K562 (cell line): ENCODE results near the gene SEMA5A. TPM values are rescaled to one million over a fixed set of nuclear protein-coding genes. Genes with fewer than 3 reads are reported as not detected.

Experiments
- ATAC-seq: fragments of 200-7000 bp; cut with Tn5 transposase; 3 replicates; pipeline ENCODE4 v1.9.1; 2020; ENCODE audit warnings: moderate library complexity
- BruUV-seq: library from RNA; stranded (reverse); fragments of 400-500 nt; replicated peaks from 2 replicates; lab custom pipeline; 2021; lab: Mats Ljungman, UMichigan
- CTCF ChIA-PET: fragments of 300-600 bp; formaldehyde crosslinking; extraction: SDS; loops from one replicate; lab custom pipeline; 2021; ENCODE audit warnings: low intra/inter-chr PET ratio; lab: Yijun Ruan, JAX
- POLR2A ChIA-PET: fragments of 300-600, 350-650 bp; sonication (Branson Sonifier 250); formaldehyde crosslinking; extraction: SDS; loops from one replicate; lab custom pipeline; 2021; ENCODE audit warnings: antibody characterized with exemption, inconsistent platforms; lab: Yijun Ruan, JAX
- DNase-seq, 4 experiments: peaks; one replicate each; pipeline versions ENCODE4 v3.0.0 to v3.0.0-alpha.2; 2011 to 2018; ENCODE audit warnings: low spot score in 3 of 4, mixed read lengths in 3 of 4; ENCODE audit errors: extremely low read depth in 1 of 4
- FAIRE-seq: peaks from 2 replicates; lab custom pipeline; 2011; peaks lifted over from hg19 to GRCh38; lab: Jason Lieb, UNC
- H2AFZ ChIP-seq: 2 replicates; pipeline ENCODE4 v1.6.0; 2011; ENCODE audit warnings: low read depth, low read length, control low read depth, inconsistent platforms
- H3K27ac ChIP-seq: fragments of 200-600 bp; 3 replicates; pipeline ENCODE4 v1.8.0; 2011; ENCODE audit warnings: low read depth, mild to moderate bottlenecking, control low read depth, inconsistent platforms, low read length, moderate library complexity, mixed read lengths; ENCODE audit errors: extremely low read depth
- H3K27me3 ChIP-seq, 2 experiments: fragments of 300-600 bp in 1 of 2; 2 replicates in 1 of 2; 3 replicates in 1 of 2; pipeline versions ENCODE4 v1.6.0 to v1.8.0; 2011; ENCODE audit warnings: inconsistent platforms in 2 of 2, low read length in 2 of 2, mild to moderate bottlenecking in 1 of 2, mixed read lengths in 1 of 2, moderate library complexity in 1 of 2; ENCODE audit not compliant: control insufficient read depth in 2 of 2, insufficient read depth in 2 of 2
- H3K36me3 ChIP-seq: fragments of 300-600 bp; 3 replicates; pipeline ENCODE4 v1.8.0; 2011; ENCODE audit warnings: mild to moderate bottlenecking, low read length, inconsistent platforms; ENCODE audit not compliant: control insufficient read depth, insufficient read depth
- H3K4me1 ChIP-seq, 2 experiments: fragments of 200-600 bp in 1 of 2; replicated peaks in 1 of 2; 2 replicates in 1 of 2; 3 replicates in 1 of 2; pipeline versions ENCODE4 v1.5.1 to v1.8.0; 2011; ENCODE audit warnings: inconsistent platforms in 2 of 2, low read length in 2 of 2, mild to moderate bottlenecking in 1 of 2, mixed read lengths in 1 of 2, moderate library complexity in 1 of 2; ENCODE audit not compliant: control insufficient read depth in 2 of 2, insufficient read depth in 2 of 2
- H3K4me2 ChIP-seq: 2 replicates; pipeline ENCODE4 v1.6.1; 2011; ENCODE audit warnings: low read length, control low read depth, inconsistent platforms, mixed read lengths; ENCODE audit not compliant: insufficient read depth
- H3K4me3 ChIP-seq: fragments of 200-600 bp; sonication (generic), shearing (Covaris generic); 2 replicates; pipeline ENCODE4 v1.5.1; 2016; ENCODE audit warnings: control low read depth, inconsistent platforms
- H3K79me2 ChIP-seq: fragments of 200-600 bp; 3 replicates; pipeline ENCODE4 v1.8.0; 2011; ENCODE audit warnings: low read length, inconsistent platforms; ENCODE audit not compliant: control insufficient read depth, insufficient read depth
- H3K9ac ChIP-seq, 2 experiments: 2 replicates each; pipeline versions ENCODE4 v1.6.0 to v1.6.1; 2011; ENCODE audit warnings: low read depth in 2 of 2, low read length in 2 of 2, control low read depth in 1 of 2, inconsistent platforms in 1 of 2, mild to moderate bottlenecking in 1 of 2, mixed read lengths in 1 of 2; ENCODE audit not compliant: insufficient read depth in 1 of 2
- H3K9me1 ChIP-seq: one replicate; pipeline ENCODE4 v1.6.0; 2011; ENCODE audit warnings: inconsistent platforms, mild to moderate bottlenecking, low read length, moderate library complexity; ENCODE audit not compliant: control insufficient read depth, insufficient read depth
- H3K9me3 ChIP-seq: replicated peaks from 2 replicates; pipeline ENCODE4 v1.5.1; 2011; ENCODE audit warnings: low read depth, low read length, inconsistent platforms; ENCODE audit not compliant: control insufficient read depth, insufficient read depth
- H4K20me1 ChIP-seq: replicated peaks from 2 replicates; pipeline ENCODE4 v1.6.1; 2011; ENCODE audit warnings: low read length, inconsistent platforms, mixed read lengths; ENCODE audit not compliant: control insufficient read depth, insufficient read depth
- BMI1 ChIP-seq: fragments of 150-350 bp; IDR thresholded peaks from 2 replicates; pipeline ENCODE4 v1.6.1; 2014; ENCODE audit warnings: low read length
- BRF2 ChIP-seq: IDR thresholded peaks from 3 replicates; pipeline ENCODE4 v1.6.1; 2011; ENCODE audit warnings: borderline replicate concordance, mild to moderate bottlenecking; ENCODE audit not compliant: insufficient read length, insufficient read depth
- CHCHD3 ChIP-seq: fragments of 250-450 bp; sonication (Bioruptor Pico); IDR thresholded peaks from 2 replicates; pipeline ENCODE4 v2.1.2; 2022; ENCODE audit warnings: mild to moderate bottlenecking
- MXI1 ChIP-seq: IDR thresholded peaks from 2 replicates; pipeline ENCODE4 v1.6.1; 2011; ENCODE audit warnings: low read depth, mild to moderate bottlenecking, improper control_type of control experiment, low read length
- TARDBP ChIP-seq: fragments of 450-650 bp; IDR thresholded peaks from 2 replicates; pipeline ENCODE4 v1.6.1; 2016
- TFAM ChIP-seq: fragments of 250-450 bp; sonication (Bioruptor Pico); conservative IDR thresholded peaks from 2 replicates; pipeline ENCODE4 v1.5.0; 2021; ENCODE audit warnings: mild to moderate bottlenecking, moderate library complexity
- ZNF311 ChIP-seq: fragments of 250-450 bp; sonication (Bioruptor Pico); IDR thresholded peaks from 2 replicates; pipeline ENCODE4 v1.4.0; 2020; ENCODE audit warnings: mild to moderate bottlenecking, moderate library complexity
- WGBS: fragments of 100-300 bp; shearing (Covaris generic); methylation state at CpG from one replicate; pipeline ENCODE4 v1.1.6; 2016; ENCODE audit warnings: low coverage, mixed read lengths; ENCODE audit not compliant: insufficient coverage; ENCODE audit errors: missing lambda C conversion rate; 5-methylcytosine and 5-hydroxymethylcytosine counted together
- in situ Hi-C: fragments of 300-500 bp; cut with MboI; formaldehyde crosslinking; loops from 4 replicates; pipeline ENCODE4 v1.15.0; 2018; ENCODE audit warnings: inconsistent platforms, mixed read lengths
- intact Hi-C: fragments of 100-400 bp; cut with micrococcal nuclease; formaldehyde crosslinking; loops from 2 replicates; pipeline ENCODE4 v1.14.2; 2022
- polyA plus RNA-seq, 8 experiments: library from polyadenylated mRNA; depleted of rRNA in 4 of 8; stranded (reverse) in 5 of 8; unstranded in 3 of 8; fragments of >200 nt; fragmentation: Nextera tagmentation in 2 of 8; fragmentation: Illumina TruSeq in 1 of 8; extraction: Ambion mirVana in 2 of 8; extraction: Trizol in 1 of 8; gene quantifications; 2 replicates each; pipeline versions ENCODE4 v1.2.1 to v1.2.3, GENCODE V29; 2011 to 2014; ENCODE audit warnings: inconsistent platforms in 1 of 8, missing spikeins in 1 of 8
- total RNA-seq, 7 experiments: library from RNA; depleted of rRNA in 6 of 7; stranded (reverse); fragments of >200 nt in 6 of 7; fragmentation: Illumina TruSeq in 2 of 7; extraction: Trizol in 2 of 7; gene quantifications; 2 replicates each; pipeline versions ENCODE4 v1.2.1 to v1.2.3, GENCODE V29; 2011 to 2021; ENCODE audit warnings: low replicate concordance in 1 of 7
- TF ChIP-seq, protein P1 (sequence below): fragments of 250-450 bp; sonication (Bioruptor Pico); IDR thresholded peaks from 2 replicates; pipeline ENCODE4 v1.8.0; 2021; ENCODE audit warnings: moderate library complexity, mild to moderate bottlenecking, inconsistent platforms
- TF ChIP-seq, protein P2 (sequence below), 2 experiments: fragments of 200-800 bp in 1 of 2; sonication (Bioruptor generic) in 1 of 2; sonication (generic) in 1 of 2; formaldehyde crosslinking in 1 of 2; IDR thresholded peaks in 1 of 2; conservative IDR thresholded peaks in 1 of 2; 2 replicates each; pipeline versions ENCODE4 v1.5.0 to v1.6.1; 2016 to 2020; ENCODE audit warnings: missing compliant biosample characterization in 1 of 2, missing genetic modification characterization in 1 of 2, missing genetic modification reagents in 1 of 2
- TF ChIP-seq, protein P3 (sequence below): fragments of 200-800 bp; sonication (Bioruptor generic); IDR thresholded peaks from 2 replicates; pipeline ENCODE4 v1.6.1; 2017; ENCODE audit warnings: missing genetic modification characterization, missing compliant biosample characterization
- TF ChIP-seq, protein P4 (sequence below): fragments of 250-450 bp; sonication (Bioruptor Pico); IDR thresholded peaks from 2 replicates; pipeline ENCODE4 v1.9.0; 2021; ENCODE audit warnings: mild to moderate bottlenecking, inconsistent platforms

Gene SEMA5A
- total and polyA plus RNA-seq, 9 of the 15 experiments (the other 6 are each of a cell fraction or from before 2014, with no cell fraction given), result 0.02 TPM; not detected in 8

GRCh38 chr5:9395706-9396105 lies 150.2 kb downstream of the SEMA5A start (continued):
- TF ChIP-seq BRF2 (no peak), MXI1 (no peak), CHCHD3 (CRISPR knock-in tag) (no peak)
- TF ChIP-seq, protein P1, sequence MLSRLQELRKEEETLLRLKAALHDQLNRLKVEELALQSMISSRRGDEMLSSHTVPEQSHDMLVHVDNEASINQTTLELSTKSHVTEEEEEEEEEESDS (CRISPR knock-in tag), result no peak
- TF ChIP-seq, protein P2, sequence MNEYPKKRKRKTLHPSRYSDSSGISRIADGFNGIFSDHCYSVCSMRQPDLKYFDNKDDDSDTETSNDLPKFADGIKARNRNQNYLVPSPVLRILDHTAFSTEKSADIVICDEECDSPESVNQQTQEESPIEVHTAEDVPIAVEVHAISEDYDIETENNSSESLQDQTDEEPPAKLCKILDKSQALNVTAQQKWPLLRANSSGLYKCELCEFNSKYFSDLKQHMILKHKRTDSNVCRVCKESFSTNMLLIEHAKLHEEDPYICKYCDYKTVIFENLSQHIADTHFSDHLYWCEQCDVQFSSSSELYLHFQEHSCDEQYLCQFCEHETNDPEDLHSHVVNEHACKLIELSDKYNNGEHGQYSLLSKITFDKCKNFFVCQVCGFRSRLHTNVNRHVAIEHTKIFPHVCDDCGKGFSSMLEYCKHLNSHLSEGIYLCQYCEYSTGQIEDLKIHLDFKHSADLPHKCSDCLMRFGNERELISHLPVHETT (CRISPR knock-in tag; conservative IDR thresholded peaks at IDR 0.05 in 1 of 2, IDR thresholded peaks at IDR 0.05 in 1 of 2), result no peak

- H3K4me2 ChIP-seq, result no peak overlapping the region
- H3K27ac ChIP-seq, result no peak overlapping the region
- H2AFZ ChIP-seq, result no peak overlapping the region
- no peaks in the 10 kb centered on the region for H3K36me3 ChIP-seq
- H3K9ac ChIP-seq, result no peak overlapping the region
- no peaks in the 10 kb centered on the region for H3K27me3 ChIP-seq
- intact Hi-C loops, result no loop called here
- BruUV-seq, result no TSS peak
- 0% methylated on average over 6 of the region's 6 CpGs for WGBS
- FAIRE-seq (no peak), ATAC-seq (no peak), DNase-seq (no peak)
- H3K4me3 ChIP-seq, result no peak overlapping the region
- CTCF ChIA-PET, result no interaction called here
- no peaks in the 10 kb centered on the region; the same call in 1 of the 2 replicates for H3K9me3 ChIP-seq
- H3K9me1 ChIP-seq, result no peaks in the 10 kb centered on the region
- H4K20me1 ChIP-seq, result no peaks in the 10 kb centered on the region
- POLR2A ChIA-PET, result no interaction called here
- no peaks in the 10 kb centered on the region for H3K79me2 ChIP-seq
- in situ Hi-C loops, result no loop called here
- H3K4me1 ChIP-seq, result no peaks in the 10 kb centered on the region
- TF ChIP-seq, protein P3, sequence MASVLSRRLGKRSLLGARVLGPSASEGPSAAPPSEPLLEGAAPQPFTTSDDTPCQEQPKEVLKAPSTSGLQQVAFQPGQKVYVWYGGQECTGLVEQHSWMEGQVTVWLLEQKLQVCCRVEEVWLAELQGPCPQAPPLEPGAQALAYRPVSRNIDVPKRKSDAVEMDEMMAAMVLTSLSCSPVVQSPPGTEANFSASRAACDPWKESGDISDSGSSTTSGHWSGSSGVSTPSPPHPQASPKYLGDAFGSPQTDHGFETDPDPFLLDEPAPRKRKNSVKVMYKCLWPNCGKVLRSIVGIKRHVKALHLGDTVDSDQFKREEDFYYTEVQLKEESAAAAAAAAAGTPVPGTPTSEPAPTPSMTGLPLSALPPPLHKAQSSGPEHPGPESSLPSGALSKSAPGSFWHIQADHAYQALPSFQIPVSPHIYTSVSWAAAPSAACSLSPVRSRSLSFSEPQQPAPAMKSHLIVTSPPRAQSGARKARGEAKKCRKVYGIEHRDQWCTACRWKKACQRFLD (CRISPR knock-in tag), result no peak
- no peak for TF ChIP-seq TARDBP
- TF ChIP-seq, protein P4, sequence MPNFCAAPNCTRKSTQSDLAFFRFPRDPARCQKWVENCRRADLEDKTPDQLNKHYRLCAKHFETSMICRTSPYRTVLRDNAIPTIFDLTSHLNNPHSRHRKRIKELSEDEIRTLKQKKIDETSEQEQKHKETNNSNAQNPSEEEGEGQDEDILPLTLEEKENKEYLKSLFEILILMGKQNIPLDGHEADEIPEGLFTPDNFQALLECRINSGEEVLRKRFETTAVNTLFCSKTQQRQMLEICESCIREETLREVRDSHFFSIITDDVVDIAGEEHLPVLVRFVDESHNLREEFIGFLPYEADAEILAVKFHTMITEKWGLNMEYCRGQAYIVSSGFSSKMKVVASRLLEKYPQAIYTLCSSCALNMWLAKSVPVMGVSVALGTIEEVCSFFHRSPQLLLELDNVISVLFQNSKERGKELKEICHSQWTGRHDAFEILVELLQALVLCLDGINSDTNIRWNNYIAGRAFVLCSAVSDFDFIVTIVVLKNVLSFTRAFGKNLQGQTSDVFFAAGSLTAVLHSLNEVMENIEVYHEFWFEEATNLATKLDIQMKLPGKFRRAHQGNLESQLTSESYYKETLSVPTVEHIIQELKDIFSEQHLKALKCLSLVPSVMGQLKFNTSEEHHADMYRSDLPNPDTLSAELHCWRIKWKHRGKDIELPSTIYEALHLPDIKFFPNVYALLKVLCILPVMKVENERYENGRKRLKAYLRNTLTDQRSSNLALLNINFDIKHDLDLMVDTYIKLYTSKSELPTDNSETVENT (CRISPR knock-in tag), result no peak
- TF ChIP-seq BMI1, result no peak
- TF ChIP-seq TFAM (CRISPR knock-in tag), result no peak
- no peak for TF ChIP-seq ZNF311 (CRISPR knock-in tag)
Observed at GRCh38 chr5:9394221-9394620, 151.7 kb downstream of the SEMA5A start.
